Stimulated activated CD4-positive, alpha-beta T cell treated with anti-CD3 and anti-CD28 coated beads, Interleukin-12 subunit alpha, Interleukin-12 subunit beta, amount 100 ng/mL, for 48 hours (primary cell): Measurements from ENCODE around the gene HBP1.
"Not testable (repeated sequence)": the region's sequence is repeated elsewhere in the genome, so short reads cannot be mapped to it uniquely, and the experiment has no call there.

ENCODE experiments used
- DNase-seq, 3 donors: peaks; one replicate each; pipeline ENCODE4 v3.0.0-alpha.2; 2020; ENCODE audit warnings: low read depth in 2 of 3, low spot score in 1 of 3

The HBP1 gene

DNA sequence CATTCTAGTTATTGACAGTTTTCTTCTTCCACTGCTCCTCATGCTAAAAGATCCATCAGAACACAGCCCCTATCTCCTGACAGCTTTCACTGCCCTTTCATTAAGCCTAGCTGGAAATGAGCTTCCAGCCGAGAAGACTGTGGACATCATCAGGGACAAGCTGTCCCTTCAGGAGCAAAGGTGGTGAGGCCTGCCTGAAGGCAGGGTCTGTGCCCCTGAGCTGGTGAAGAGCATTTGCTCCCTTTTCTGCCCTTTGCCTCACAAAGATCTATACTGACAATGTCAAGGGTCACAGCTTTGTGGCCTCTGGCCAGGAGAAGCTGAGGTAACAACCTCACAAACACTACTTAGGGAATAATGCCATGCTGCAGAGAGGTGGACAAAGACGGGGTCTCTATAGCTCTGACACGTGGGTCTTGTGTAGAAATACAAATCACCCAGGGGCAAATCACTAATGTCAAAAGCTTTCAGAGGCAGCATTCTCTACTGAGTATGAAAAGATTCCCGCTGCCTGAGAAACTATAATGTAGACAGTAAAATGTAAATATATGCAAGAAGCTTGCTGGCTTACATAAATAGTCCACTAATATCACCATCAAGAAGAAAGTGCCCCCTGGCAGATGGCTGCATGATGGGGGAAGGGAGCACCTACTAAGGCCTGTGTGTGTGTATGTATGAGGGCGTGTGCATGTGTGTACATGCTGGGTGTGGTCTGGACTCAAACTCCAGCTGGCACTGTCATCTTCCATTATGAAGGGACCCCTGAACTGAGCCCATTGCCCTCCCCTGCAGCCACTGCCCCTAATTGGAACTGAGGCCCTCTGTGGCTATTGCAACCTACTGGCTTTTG is 55.8 kb downstream of the HBP1 start:
- DNase-seq = no peak

DNA sequence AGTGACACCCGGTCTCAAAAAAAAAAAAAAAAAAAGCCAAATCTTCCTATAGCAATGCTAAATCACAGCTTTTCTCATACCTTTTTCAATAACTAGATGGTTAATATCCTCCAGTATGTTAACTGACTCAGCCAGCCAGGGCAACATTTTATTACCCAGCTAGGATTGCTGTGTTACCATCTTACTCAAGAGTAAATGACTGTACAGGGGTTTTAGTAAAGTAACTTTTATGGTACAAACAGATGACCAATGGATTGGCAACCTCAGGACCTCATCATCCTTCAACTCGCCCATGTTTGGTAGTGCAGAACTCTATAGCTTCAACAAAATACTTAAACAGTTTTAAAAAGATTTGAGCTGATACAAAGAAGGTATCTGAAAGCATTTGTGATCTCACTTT is 59.5 kb downstream of the HBP1 start:
- no peak for DNase-seq

DNA sequence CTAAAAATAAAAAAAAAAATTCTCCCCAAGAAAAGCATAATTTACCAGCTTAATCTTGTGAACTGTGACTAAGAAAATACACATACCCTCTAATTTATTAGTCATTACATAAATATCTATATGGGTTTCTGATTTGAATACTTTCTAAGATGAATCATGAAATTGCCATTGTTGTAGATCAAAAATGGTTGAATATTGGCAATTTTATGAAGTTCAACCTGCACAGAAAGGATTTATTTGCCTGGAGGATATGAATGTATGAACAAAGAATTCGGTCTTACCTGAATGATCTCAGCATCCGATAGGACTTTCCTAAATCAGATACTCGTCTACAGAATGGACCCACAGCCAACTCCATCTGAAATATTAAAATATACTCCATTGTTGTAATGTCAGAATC is 61.5 kb downstream of the HBP1 start:
- no peak for DNase-seq

DNA sequence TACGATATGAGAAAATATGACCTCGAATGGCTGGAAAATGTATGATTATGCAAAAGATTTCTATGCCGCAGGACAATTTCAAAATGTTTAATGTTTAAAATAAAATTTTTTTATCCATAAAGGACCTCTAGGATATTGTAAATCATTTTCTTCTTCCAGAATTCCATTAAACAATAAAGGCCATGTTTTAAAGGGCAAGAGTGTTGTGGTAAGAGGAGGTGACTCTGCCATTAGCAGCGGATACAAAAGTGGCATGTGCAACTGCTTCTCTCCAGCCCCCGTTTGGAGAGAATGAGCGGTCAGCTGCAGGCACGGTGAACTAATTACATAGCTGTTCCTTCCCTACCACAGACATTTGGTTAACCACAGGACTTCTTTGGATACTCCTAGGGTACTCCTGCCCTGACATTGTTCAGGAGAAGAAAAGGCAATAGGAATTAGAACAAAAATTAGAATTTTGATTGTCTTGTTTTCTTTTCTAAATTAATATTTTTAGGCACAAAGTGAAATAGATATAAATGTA is 63.8 kb downstream of the HBP1 start:
- DNase-seq = no peak

DNA sequence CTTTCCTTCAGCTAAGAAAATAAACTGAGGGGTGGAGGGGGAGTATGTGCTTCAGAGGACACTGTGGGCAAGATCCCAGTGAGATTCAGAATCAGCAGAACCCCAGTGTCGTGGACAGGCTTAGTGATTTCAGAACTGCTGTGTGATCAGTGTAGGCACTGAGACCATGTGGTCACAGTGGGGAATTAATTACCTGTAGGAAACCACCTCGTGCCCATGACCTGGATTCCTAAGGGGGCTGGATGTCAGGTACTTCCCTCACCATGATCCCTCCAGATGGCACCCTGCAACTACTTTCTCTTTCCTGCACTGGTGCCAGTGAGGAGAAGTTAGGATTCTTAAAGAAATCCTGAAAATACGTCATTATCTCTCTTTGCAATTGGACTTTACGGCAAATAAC is 64.4 kb downstream of the HBP1 start:
- DNase-seq = no peak

DNA sequence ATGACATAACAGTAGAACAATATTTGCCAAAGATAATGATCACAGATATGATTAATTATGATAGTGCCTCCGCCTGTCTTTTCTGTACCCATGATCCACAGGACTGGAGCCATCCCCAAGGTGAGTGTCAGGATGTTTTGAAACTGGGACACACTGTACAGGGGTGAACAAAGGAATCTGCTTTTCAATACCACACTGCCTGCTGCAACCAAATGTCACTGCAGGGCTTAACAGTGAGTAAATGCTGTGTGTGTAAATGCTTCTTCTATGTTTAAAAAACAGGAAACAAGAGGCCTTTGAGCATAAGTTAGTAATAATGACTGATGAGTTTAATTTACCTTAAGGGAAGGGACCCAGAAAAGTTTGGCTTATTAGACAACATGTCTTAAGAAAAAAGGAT is 65.2 kb downstream of the HBP1 start:
- DNase-seq = no peak

DNA sequence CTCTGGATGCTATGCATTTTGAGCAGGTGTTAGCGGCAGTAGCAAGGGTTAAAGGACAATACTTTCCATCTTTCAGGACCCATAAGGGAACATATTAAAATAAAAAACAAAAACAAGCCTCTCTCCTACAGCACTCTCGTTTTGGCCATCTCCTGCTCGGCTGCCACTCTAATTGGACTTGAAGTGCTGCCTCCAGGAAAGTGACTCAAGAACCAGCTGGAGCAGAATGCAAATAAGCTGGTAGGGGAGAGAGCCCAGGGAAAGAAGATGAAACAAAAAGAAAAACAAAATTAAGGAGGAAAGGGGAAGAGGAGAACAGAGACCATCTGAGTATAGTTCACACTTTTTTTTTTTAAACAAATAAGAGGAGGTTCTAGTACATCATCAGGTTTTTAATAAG is 65.6 kb downstream of the HBP1 start:
- no peak for DNase-seq

DNA sequence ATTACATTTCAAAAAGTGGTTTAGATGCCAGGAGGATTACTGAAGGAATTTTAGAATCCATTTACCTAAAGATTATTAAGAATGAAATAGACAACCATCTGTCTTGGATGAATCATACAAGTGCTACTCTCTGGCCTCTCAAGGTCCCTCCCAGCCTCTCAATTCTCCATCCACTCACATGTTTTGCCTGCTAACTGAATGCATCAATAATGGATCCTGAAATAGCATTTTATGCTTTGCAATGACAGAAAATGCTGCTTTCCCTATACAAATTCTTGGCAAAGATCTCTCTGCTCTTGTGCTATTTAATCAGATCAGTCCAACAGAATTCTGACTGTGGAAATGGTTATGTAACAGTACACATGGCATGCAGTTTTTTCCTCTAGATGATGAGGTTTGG is 68.1 kb downstream of the HBP1 start:
- DNase-seq = no peak

DNA sequence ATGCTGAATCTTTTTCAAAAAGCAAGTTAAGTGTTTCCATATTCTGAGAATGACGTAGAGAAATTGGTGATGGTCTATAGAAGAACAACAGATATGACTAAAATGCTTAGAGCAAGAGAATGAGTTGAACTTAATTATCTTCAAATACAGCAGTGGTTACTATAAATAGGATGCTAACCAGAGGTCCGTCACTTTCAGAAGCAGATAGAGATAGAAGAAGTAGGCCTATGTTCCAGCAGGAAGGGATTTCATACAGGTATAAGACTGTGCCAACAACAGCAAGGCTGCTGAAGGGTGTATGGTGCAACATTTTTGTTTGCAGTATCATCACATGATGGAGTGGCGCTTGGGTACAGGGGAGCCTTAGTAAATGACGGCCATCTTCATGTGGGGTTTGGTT is 68.6 kb downstream of the HBP1 start:
- no peak for DNase-seq

DNA sequence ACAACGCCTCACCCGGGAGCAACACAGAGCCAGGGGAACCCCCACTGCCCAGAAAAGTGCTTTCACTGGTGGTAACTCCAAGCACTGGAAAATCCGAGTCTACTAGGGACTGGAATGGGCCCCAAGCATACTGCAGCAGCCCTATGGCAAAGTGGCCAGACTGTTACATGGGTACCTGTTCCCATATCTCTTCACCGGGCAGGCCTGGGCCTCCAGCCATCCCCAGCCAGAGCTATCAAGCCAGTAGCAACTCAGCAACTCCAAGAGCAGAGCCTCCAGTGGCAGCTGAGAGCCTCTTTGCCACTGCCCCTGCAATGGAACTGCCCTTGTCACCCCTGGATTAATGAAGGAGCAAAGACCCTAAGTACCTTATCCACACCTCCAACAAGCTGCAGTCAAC is 73.5 kb downstream of the HBP1 start:
- no peak for DNase-seq

DNA sequence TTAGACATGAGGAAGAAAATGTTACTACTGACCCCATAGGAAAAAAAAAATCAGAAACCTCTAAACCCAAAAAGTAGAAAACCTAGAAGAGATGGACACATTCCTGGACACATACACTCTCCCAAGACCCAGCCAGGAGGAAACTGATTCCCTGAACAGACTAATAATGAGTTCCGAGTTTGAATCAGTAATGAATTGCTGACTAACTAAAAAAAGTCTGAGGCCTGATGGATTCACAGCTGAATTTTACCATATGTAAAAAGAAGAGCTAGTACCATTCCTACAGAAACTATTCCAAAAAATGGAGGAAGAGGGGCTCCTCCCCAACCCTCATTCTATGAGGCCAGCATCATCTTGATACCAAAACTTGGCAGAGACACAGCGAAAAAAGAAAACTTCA is 75.8 kb downstream of the HBP1 start:
- DNase-seq = no peak

DNA sequence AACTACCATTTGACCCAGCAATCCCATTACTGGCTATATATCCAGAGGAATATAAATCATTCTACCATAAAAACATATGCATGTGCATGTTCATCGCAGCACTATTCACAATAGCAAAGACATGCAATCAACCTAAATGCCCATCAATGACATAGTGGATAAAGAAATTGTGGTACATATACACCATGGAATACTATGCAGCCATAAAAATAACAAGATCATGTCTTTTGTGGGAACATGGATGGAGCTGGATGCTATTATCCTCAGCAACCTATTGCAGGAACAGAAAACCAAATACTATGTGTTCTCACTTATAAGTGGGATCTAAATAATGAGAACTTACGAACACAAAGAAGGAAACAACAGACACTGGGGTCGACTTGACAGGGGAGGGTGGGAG is 78.0 kb downstream of the HBP1 start:
- DNase-seq = not testable (repeated sequence)

DNA sequence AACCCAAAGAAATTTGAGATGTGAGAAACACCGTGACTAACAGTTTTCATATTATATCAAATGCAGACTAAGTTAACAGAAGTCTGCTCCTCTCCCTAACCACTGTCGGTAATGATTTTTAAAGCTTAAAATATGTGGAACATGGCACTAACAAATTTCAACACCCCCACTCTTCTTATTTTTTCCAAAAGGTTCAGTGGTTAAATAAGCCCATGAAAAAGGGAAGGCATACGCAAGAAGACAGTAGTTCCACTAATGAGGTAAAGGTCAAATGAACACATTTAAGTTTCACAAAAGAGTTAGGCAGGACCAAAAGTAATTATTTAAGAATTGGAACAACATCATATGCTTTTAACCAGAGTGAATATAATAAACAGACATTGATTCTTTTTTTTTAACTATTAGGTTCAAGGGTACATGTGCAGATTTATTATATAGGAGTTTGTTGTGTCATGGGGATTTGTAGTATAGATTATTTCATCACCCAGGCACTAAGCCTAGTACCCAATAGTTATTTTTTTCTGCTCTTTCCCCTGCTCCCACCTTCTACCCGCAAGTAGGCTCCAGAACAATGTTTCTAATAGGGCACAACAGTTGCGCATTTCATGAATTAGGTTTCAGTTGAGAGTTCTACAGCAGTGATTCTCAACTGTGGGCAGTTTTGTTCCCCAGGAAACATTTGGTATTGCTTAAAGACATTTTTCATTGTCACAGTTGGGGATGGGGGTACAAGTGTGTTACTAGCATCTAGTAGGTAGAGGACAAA is 79.9 kb downstream of the HBP1 start:
- DNase-seq = no peak

DNA sequence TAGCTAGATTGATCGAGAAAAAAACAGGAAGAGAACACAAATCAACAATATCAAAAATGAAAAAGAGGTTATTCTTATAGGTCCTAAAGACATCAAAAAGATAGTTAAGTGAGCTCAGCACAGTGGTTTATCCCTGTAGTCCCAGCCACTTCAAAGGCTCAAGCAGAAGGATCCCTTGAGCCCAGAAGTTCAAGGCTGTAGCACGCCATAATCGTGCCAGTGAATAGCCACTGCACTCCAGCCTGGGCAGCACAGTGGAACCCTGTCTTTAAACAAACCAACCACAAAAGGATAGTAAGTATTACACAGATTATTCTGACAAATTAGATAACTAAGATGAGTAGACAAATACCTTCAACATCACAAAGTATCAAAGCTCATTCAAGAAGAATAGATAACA is 83.2 kb downstream of the HBP1 start:
- DNase-seq = no peak
